ENCODE data around the gene ZFAND3. TPM values are rescaled to one million over a fixed set of nuclear protein-coding genes. Genes with fewer than 3 reads are reported as not detected.

Gene ZFAND3, protein sequence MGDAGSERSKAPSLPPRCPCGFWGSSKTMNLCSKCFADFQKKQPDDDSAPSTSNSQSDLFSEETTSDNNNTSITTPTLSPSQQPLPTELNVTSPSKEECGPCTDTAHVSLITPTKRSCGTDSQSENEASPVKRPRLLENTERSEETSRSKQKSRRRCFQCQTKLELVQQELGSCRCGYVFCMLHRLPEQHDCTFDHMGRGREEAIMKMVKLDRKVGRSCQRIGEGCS
- 10.9 and 13.1 TPM in 2 replicates for total RNA-seq (2012; rRNA removed)
- polyA plus RNA-seq (2012; rRNA removed): 21.8 and 26.7 TPM in 2 replicates
- polyA plus RNA-seq (2012; cell fraction: cytosol; rRNA removed): 15.3 and 24.4 TPM in 2 replicates
- polyA plus RNA-seq (2012; cell fraction: nucleus; rRNA removed; ENCODE audit: low replicate concordance): 15.6 and 20.7 TPM in 2 replicates
- percentile 98 among the genes with signal in this experiment for Bru-seq, nascent RNA
- percentile 96 among the genes with signal in this experiment for BruChase-seq, experiment 1, labeled RNA remaining after a 6-hour chase
- BruChase-seq, experiment 2, labeled RNA remaining after a 2-hour chase: percentile 96 among the genes with signal in this experiment
- long read RNA-seq, transcript ZFAND3-201 (6 exons, 3,366 nt): major isoform, 30 of 63 reads
- long read RNA-seq, partial matches to known transcripts: 29 of 63 reads
- long read RNA-seq, other reads (novel, unspliced or antisense): 2 of 63 reads

DNA sequence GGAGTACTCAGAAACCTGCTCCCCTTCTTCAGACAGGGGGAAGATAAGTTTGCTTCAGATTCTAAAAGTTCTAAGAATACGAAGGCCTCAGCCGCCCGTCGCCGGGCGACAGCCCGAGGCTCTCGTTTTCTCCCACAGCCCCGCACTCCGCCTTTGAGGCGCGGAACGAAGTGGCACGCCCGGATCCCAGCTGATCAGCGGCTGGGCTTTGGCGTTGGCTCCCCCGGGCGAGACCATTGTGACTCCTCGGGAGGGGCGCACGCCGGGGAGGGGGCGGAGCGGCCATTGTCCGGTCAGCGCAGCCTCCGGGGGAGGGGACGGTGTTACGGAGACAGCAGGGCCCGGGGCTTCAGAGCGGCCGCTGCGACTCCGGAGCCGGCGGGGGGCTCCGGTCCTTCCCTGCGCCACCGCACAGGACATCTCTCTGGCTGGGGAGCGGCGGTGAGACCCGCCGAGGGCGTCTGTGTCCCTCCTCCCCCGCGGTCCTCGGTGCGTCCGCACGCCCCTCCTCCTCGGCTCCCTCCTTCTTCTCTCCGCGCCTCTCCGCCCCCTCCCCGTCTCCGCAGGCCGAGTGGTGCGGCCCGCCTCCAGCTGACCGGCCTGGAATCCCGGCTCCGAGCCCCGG lies at the start of gene ZFAND3:
TSS of gene ZFAND3 (plus strand) at position 551 of the 625 bp plus-strand sequence. CDS start 219 bp downstream, outside the sequence.
- H2BK5ac ChIP-seq (ENCODE audit: low read depth, low read length, poor library complexity, severe bottlenecking): peak within 1 kb of the TSS; percentile 98
- H3K23ac ChIP-seq (ENCODE audit: low read depth, low read length): peak within 1 kb of the TSS; percentile 98
- peaks cover 9% of the 10 kb centered on the region; the same call in 1 of the 2 replicates for H3K4me1 ChIP-seq (ENCODE audit: control insufficient read depth, insufficient read depth, low read length)
- peak within 1 kb of the TSS; percentile 84 to 99 for H4K8ac ChIP-seq (ENCODE audit: low read depth in 2 of 2, low read length in 2 of 2)
- H4K5ac ChIP-seq (ENCODE audit: low read depth, low read length): peak within 1 kb of the TSS; percentile 66
- WGBS, 2 experiments (ENCODE audit: extremely low coverage in 2 of 2, insufficient read length in 1 of 2): 0% methylated on average over 35 of the region's 64 CpGs; no CpG with 5 or more reads in 1 of the 2 experiments
- H2AK9ac ChIP-seq (replicated peaks; ENCODE audit: low read depth, low read length, poor library complexity): peak within 1 kb of the TSS; percentile 98
- peak within 1 kb of the TSS; percentile 87 for H2BK20ac ChIP-seq (ENCODE audit: low read depth, low read length)
- peak within 1 kb of the TSS; percentile 75 for H3K18ac ChIP-seq (ENCODE audit: low read depth, low read length)
- H3K9ac ChIP-seq (ENCODE audit: low read depth, low read length): peak within 1 kb of the TSS; percentile 88
- no TSS peak for BruUV-seq (replicated peaks)
- H3K56ac ChIP-seq (ENCODE audit: extremely low read depth, insufficient read depth, low read length): peak within 1 kb of the TSS; percentile 100
- ChIA-PET POLR2A (ENCODE audit: unreplicated experiment) (interaction anchor here (0.6 to 0.8 kb wide), 3 partner anchors 25 to 215 kb away, joined by 4 to 5 read pairs (median 4); no protein-coding TSS in a partner anchor), CTCF (interaction anchor here (0.9 to 1.9 kb wide), 2 partner anchors 8 to 675 kb away, joined by 3 to 5 read pairs; no protein-coding TSS in a partner anchor)
- peak within 1 kb of the TSS; percentile 97 for H3K4me2 ChIP-seq (ENCODE audit: low read depth, low read length)
- peak; percentile 96 for DNase-seq
- peak within 1 kb of the TSS; percentile 92 for H2AK5ac ChIP-seq (ENCODE audit: low read depth, low read length)
- ATAC-seq (ENCODE audit: low read depth): peak; percentile 90
- peak within 1 kb of the TSS; percentile 98 for H3K14ac ChIP-seq (replicated peaks; ENCODE audit: low read depth, low read length)
- dilution Hi-C loops (cut with HindIII; ENCODE audit: low sequenced_read_pairs, unreplicated experiment) (no loop called here), in situ Hi-C loops (cut with MboI; ENCODE audit: low sequenced_read_pairs) (no loop called here), intact Hi-C loops (cut with micrococcal nuclease) (loop anchor here (2.0 kb wide), 1 partner anchor 114 kb away; no protein-coding TSS in a partner anchor)
- peaks cover 6 to 42% of the 10 kb centered on the region in 2 experiments; a peak in 3 of 4 replicates for H3K79me1 ChIP-seq (ENCODE audit: low read depth in 1 of 2, low read length in 2 of 2)
- H2BK15ac ChIP-seq (ENCODE audit: low read depth, low read length): peak within 1 kb of the TSS; percentile 96; the same call in 2 of the 3 replicates
- H4K91ac ChIP-seq (ENCODE audit: insufficient read depth, low read depth, low read length): peak within 1 kb of the TSS; percentile 97
- H3K36me3 ChIP-seq (ENCODE audit: control insufficient read depth, insufficient read depth, low read length): no peaks in the 10 kb centered on the region; the same call in 1 of the 2 replicates
- H2BK120ac ChIP-seq (ENCODE audit: low read depth, low read length): peak within 1 kb of the TSS; percentile 98
- no peaks in the 10 kb centered on the region for H3K9me3 ChIP-seq (ENCODE audit: control insufficient read depth, insufficient read depth, low read length)
- H3K4me3 ChIP-seq (ENCODE audit: insufficient read depth, low read depth, low read length): peak within 1 kb of the TSS; percentile 47
- peak within 1 kb of the TSS; percentile 94 for H3K27ac ChIP-seq (ENCODE audit: insufficient read depth, low read length)
- H3K27me3 ChIP-seq (ENCODE audit: control insufficient read depth, insufficient read depth, low read length): no peaks in the 10 kb centered on the region
- peak within 1 kb of the TSS; percentile 99 for H2AFZ ChIP-seq (replicated peaks; ENCODE audit: low read length, poor library complexity)
- peaks cover 40% of the 10 kb centered on the region for H4K20me1 ChIP-seq (ENCODE audit: insufficient read depth, low read length)
- peaks cover 19% of the 10 kb centered on the region for H3K9me1 ChIP-seq (ENCODE audit: insufficient read depth, low read length)
- peak within 1 kb of the TSS; percentile 98 for H3K4ac ChIP-seq (ENCODE audit: low read depth, low read length)
- TF ChIP-seq POLR2A (IDR thresholded peaks at IDR 0.05; ENCODE audit: low read depth, low read length): peak; percentile 80
- TF ChIP-seq, protein P1, sequence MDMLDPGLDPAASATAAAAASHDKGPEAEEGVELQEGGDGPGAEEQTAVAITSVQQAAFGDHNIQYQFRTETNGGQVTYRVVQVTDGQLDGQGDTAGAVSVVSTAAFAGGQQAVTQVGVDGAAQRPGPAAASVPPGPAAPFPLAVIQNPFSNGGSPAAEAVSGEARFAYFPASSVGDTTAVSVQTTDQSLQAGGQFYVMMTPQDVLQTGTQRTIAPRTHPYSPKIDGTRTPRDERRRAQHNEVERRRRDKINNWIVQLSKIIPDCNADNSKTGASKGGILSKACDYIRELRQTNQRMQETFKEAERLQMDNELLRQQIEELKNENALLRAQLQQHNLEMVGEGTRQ (IDR thresholded peaks at IDR 0.05; ENCODE audit: low read depth, low read length): peak; percentile 42
- TF ChIP-seq BHLHE40 (IDR thresholded peaks at IDR 0.05; ENCODE audit: low read depth, low read length): peak; percentile 96
- TF ChIP-seq SMC3 (IDR thresholded peaks at IDR 0.05; ENCODE audit: low read depth, low read length): no peak
- no peak for TF ChIP-seq NFE2L2 (IDR thresholded peaks at IDR 0.05; ENCODE audit: low read depth, low read length)
- peak; percentile 97; the same call in 1 of the 2 replicates for TF ChIP-seq CHD1 (IDR thresholded peaks at IDR 0.05; ENCODE audit: low read depth, low read length)
- no peak for TF ChIP-seq RFX5 (IDR thresholded peaks at IDR 0.05; ENCODE audit: low read depth, low read length)
- TF ChIP-seq MAZ (IDR thresholded peaks at IDR 0.05; ENCODE audit: borderline replicate concordance, low read depth, low read length): peak; percentile 93; the same call in 1 of the 2 replicates
- TF ChIP-seq RCOR1 (IDR thresholded peaks at IDR 0.05; ENCODE audit: insufficient replicate concordance, low read length): no peak
- 0 out of 2 replicates have a peak, but pooled peaks have one; percentile 5 for TF ChIP-seq FOS (IDR thresholded peaks at IDR 0.05; ENCODE audit: low read depth, low read length)

Measured in IMR-90 (cell line).